HEK293 (cell line): ENCODE measurements around the gene MEIKIN.

ENCODE experiments used
- EGR2 ChIP-seq: fragments of 450-650 bp; formaldehyde crosslinking; IDR thresholded peaks from 2 replicates; pipeline ENCODE4 v1.5.1; 2016; ENCODE audit warnings: low read depth, missing biosample characterization, missing genetic modification characterization
- IKZF3 ChIP-seq: fragments of 450-650 bp; IDR thresholded peaks from 2 replicates; pipeline ENCODE4 v1.5.0; 2018; ENCODE audit warnings: missing biosample characterization, mild to moderate bottlenecking, missing genetic modification characterization, moderate library complexity
- WT1 ChIP-seq: fragments of 450-650 bp; formaldehyde crosslinking; IDR thresholded peaks from 2 replicates; pipeline ENCODE4 v1.5.1; 2016; ENCODE audit warnings: missing biosample characterization, missing genetic modification characterization
- ZBTB21 ChIP-seq: fragments of 450-650 bp; formaldehyde crosslinking; IDR thresholded peaks from 2 replicates; pipeline ENCODE4 v1.5.1; 2017; ENCODE audit warnings: missing biosample characterization, missing genetic modification characterization
- ZBTB7A ChIP-seq: fragments of 450-650 bp; formaldehyde crosslinking; IDR thresholded peaks from 2 replicates; pipeline ENCODE4 v1.5.1; 2016; ENCODE audit warnings: low read depth, missing biosample characterization, missing genetic modification characterization
- ZNF157 ChIP-seq: fragments of 450-650 bp; formaldehyde crosslinking; IDR thresholded peaks from 2 replicates; pipeline ENCODE4 v1.5.1; 2016; ENCODE audit warnings: missing biosample characterization, missing genetic modification characterization
- ZNF24 ChIP-seq: fragments of 450-650 bp; formaldehyde crosslinking; IDR thresholded peaks from 2 replicates; pipeline ENCODE4 v1.5.1; 2016; ENCODE audit warnings: missing biosample characterization, missing genetic modification characterization
- ZNF274 ChIP-seq, 2 experiments: fragments of 200-500 bp in 1 of 2; fragments of 450-650 bp in 1 of 2; sonication (Bioruptor generic) in 1 of 2; formaldehyde crosslinking in 1 of 2; IDR thresholded peaks; 2 replicates each; pipeline versions ENCODE4 v1.5.1 to v1.6.1; 2014 to 2016; ENCODE audit warnings: borderline replicate concordance in 1 of 2, inconsistent platforms in 1 of 2, low read length in 1 of 2, missing biosample characterization in 1 of 2, missing genetic modification characterization in 1 of 2
- ZNF366 ChIP-seq: fragments of 450-650 bp; formaldehyde crosslinking; conservative IDR thresholded peaks from 2 replicates; pipeline ENCODE4 v1.5.1; 2016; ENCODE audit warnings: missing biosample characterization, missing genetic modification characterization
- ZNF48 ChIP-seq: fragments of 450-650 bp; formaldehyde crosslinking; IDR thresholded peaks from 2 replicates; pipeline ENCODE4 v1.5.1; 2016; ENCODE audit warnings: missing biosample characterization, missing genetic modification characterization
- ZNF529 ChIP-seq: fragments of 450-650 bp; formaldehyde crosslinking; IDR thresholded peaks from 2 replicates; pipeline ENCODE4 v1.5.1; 2017; ENCODE audit warnings: missing genetic modification characterization, missing biosample characterization; ENCODE audit not compliant: insufficient replicate concordance
- ZNF558 ChIP-seq: fragments of 450-650 bp; formaldehyde crosslinking; IDR thresholded peaks from 2 replicates; pipeline ENCODE4 v1.5.1; 2016; ENCODE audit warnings: missing biosample characterization, missing genetic modification characterization
- ZNF654 ChIP-seq: fragments of 450-650 bp; formaldehyde crosslinking; IDR thresholded peaks from 2 replicates; pipeline ENCODE4 v1.5.1; 2016; ENCODE audit warnings: low read depth, missing biosample characterization, missing genetic modification characterization
- ZNF791 ChIP-seq: fragments of 450-650 bp; formaldehyde crosslinking; IDR thresholded peaks from 2 replicates; pipeline ENCODE4 v1.5.1; 2016; ENCODE audit warnings: missing biosample characterization, missing genetic modification characterization
- ZNF843 ChIP-seq: fragments of 450-650 bp; formaldehyde crosslinking; IDR thresholded peaks from 2 replicates; pipeline ENCODE4 v1.5.1; 2016; ENCODE audit warnings: missing biosample characterization, missing genetic modification characterization
- TF ChIP-seq, protein P1 (sequence below): fragments of 450-650 bp; formaldehyde crosslinking; conservative IDR thresholded peaks from 2 replicates; pipeline ENCODE4 v1.5.1; 2016; ENCODE audit warnings: low read depth, missing biosample characterization, missing genetic modification characterization
- TF ChIP-seq, protein P2 (sequence below): fragments of 450-650 bp; formaldehyde crosslinking; IDR thresholded peaks from 2 replicates; pipeline ENCODE4 v1.5.1; 2016; ENCODE audit warnings: missing biosample characterization, missing genetic modification characterization
- TF ChIP-seq, protein P3 (sequence below): fragments of 450-650 bp; IDR thresholded peaks from 2 replicates; pipeline ENCODE4 v1.5.1; 2018; ENCODE audit warnings: missing biosample characterization, mild to moderate bottlenecking, missing genetic modification characterization
- TF ChIP-seq, protein P4 (sequence below): fragments of 450-650 bp; formaldehyde crosslinking; IDR thresholded peaks from 2 replicates; pipeline ENCODE4 v1.5.1; 2016; ENCODE audit warnings: missing biosample characterization, missing genetic modification characterization, borderline replicate concordance
- TF ChIP-seq, protein P5 (sequence below): fragments of 450-650 bp; formaldehyde crosslinking; IDR thresholded peaks from 2 replicates; pipeline ENCODE4 v1.5.1; 2016; ENCODE audit warnings: missing biosample characterization, missing genetic modification characterization
- TF ChIP-seq, protein P6 (sequence below): fragments of 450-650 bp; formaldehyde crosslinking; IDR thresholded peaks from 2 replicates; pipeline ENCODE4 v1.5.1; 2017; ENCODE audit warnings: missing biosample characterization, missing genetic modification characterization
- TF ChIP-seq, protein P7 (sequence below): fragments of 450-650 bp; formaldehyde crosslinking; IDR thresholded peaks from 2 replicates; pipeline ENCODE4 v1.5.1; 2017; ENCODE audit warnings: missing biosample characterization, missing genetic modification characterization

The MEIKIN gene

DNA sequence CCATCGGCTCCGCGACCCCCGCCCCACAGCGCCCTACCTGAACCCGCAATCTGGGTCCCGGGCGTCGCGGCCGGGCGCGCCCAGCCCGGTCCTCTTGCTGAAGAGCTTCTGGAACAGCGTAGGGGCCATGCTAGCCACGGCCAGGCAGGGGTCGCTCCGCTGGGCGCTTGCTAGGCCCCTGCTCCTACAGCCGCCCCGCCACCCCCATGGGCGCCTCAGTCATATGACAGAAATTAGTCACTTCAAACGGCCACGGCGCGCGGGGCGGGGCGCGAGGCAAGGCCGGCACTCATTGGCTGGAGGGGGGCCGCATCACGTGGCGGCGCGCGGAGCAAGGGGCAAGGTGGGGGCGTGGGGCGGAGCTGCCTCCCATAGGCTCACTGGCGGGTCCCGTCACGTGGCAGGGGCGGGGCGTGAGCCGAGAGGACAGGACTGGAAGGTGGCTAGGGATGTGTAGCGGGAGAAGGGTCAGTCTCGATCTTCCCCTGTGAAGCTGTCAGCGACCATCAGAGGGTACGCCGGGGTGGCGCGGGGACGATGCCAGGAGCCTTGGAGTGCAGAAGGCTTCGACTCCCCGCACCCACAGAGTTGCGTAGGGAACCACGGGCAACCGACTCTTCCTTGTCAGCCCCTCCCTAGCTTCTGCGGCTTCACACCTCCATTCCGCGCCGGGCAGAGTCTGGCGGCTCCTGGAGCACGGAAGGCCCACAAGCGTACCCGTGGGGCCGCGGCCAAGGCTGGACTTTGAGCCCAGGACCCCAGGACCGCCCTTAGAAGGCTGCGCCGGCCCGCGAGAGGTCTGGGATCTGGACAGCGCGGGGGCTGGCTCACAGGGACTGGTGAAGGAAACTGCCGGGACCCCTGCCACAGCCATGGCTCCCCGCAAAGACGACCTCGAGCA lies 148.4 kb downstream of the MEIKIN start, which contains the start of gene FNIP1 (continued):
- TF ChIP-seq, protein P1, sequence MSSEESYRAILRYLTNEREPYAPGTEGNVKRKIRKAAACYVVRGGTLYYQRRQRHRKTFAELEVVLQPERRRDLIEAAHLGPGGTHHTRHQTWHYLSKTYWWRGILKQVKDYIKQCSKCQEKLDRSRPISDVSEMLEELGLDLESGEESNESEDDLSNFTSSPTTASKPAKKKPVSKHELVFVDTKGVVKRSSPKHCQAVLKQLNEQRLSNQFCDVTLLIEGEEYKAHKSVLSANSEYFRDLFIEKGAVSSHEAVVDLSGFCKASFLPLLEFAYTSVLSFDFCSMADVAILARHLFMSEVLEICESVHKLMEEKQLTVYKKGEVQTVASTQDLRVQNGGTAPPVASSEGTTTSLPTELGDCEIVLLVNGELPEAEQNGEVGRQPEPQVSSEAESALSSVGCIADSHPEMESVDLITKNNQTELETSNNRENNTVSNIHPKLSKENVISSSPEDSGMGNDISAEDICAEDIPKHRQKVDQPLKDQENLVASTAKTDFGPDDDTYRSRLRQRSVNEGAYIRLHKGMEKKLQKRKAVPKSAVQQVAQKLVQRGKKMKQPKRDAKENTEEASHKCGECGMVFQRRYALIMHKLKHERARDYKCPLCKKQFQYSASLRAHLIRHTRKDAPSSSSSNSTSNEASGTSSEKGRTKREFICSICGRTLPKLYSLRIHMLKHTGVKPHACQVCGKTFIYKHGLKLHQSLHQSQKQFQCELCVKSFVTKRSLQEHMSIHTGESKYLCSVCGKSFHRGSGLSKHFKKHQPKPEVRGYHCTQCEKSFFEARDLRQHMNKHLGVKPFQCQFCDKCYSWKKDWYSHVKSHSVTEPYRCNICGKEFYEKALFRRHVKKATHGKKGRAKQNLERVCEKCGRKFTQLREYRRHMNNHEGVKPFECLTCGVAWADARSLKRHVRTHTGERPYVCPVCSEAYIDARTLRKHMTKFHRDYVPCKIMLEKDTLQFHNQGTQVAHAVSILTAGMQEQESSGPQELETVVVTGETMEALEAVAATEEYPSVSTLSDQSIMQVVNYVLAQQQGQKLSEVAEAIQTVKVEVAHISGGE: peak; percentile 25; the same call in 1 of the 2 replicates
- TF ChIP-seq ZNF791 (no peak), ZNF48 (tag by site-specific recombination) (no peak), ZBTB7A (tag by site-specific recombination) (peak; percentile 83), WT1 (tag by site-specific recombination) (peak; percentile 14; the same call in 1 of the 2 replicates), ZNF157 (tag by site-specific recombination) (no peak), ZNF654 (tag by site-specific recombination) (no peak), ZNF274 (IDR thresholded peaks at IDR 0.05; ENCODE audit: low read length) (no peak), ZNF274 (tag by site-specific recombination; IDR thresholded peaks at IDR 0.05; ENCODE audit: borderline replicate concordance) (no peak), EGR2 (tag by site-specific recombination) (peak; percentile 67), IKZF3 (tag by site-specific recombination) (0 out of 2 replicates have a peak, but pooled peaks have one; percentile 16), ZNF843 (tag by site-specific recombination) (peak; percentile 15; the same call in 1 of the 2 replicates), ZNF529 (tag by site-specific recombination) (no peak), ZNF558 (tag by site-specific recombination) (no peak), ZNF24 (peak; percentile 14), ZNF366 (tag by site-specific recombination) (peak; percentile 71), ZBTB21 (tag by site-specific recombination) (no peak)
- TF ChIP-seq, protein P2, sequence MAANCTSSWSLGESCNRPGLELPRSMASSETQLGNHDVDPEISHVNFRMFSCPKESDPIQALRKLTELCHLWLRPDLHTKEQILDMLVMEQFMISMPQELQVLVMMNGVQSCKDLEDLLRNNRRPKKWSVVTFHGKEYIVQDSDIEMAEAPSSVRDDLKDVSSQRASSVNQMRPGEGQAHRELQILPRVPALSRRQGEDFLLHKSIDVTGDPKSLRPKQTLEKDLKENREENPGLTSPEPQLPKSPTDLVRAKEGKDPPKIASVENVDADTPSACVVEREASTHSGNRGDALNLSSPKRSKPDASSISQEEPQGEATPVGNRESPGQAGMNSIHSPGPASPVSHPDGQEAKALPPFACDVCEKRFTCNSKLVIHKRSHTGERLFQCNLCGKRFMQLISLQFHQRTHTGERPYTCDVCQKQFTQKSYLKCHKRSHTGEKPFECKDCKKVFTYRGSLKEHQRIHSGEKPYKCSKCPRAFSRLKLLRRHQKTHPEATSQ: 0 out of 2 replicates have a peak, but pooled peaks have one; percentile 52
- TF ChIP-seq, protein P3, sequence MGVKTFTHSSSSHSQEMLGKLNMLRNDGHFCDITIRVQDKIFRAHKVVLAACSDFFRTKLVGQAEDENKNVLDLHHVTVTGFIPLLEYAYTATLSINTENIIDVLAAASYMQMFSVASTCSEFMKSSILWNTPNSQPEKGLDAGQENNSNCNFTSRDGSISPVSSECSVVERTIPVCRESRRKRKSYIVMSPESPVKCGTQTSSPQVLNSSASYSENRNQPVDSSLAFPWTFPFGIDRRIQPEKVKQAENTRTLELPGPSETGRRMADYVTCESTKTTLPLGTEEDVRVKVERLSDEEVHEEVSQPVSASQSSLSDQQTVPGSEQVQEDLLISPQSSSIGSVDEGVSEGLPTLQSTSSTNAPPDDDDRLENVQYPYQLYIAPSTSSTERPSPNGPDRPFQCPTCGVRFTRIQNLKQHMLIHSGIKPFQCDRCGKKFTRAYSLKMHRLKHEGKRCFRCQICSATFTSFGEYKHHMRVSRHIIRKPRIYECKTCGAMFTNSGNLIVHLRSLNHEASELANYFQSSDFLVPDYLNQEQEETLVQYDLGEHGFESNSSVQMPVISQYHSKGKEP (tag by site-specific recombination): 0 out of 2 replicates have a peak, but pooled peaks have one; percentile 23
- TF ChIP-seq, protein P4, sequence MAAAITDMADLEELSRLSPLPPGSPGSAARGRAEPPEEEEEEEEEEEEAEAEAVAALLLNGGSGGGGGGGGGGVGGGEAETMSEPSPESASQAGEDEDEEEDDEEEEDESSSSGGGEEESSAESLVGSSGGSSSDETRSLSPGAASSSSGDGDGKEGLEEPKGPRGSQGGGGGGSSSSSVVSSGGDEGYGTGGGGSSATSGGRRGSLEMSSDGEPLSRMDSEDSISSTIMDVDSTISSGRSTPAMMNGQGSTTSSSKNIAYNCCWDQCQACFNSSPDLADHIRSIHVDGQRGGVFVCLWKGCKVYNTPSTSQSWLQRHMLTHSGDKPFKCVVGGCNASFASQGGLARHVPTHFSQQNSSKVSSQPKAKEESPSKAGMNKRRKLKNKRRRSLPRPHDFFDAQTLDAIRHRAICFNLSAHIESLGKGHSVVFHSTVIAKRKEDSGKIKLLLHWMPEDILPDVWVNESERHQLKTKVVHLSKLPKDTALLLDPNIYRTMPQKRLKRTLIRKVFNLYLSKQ: no peak
- TF ChIP-seq, protein P5, sequence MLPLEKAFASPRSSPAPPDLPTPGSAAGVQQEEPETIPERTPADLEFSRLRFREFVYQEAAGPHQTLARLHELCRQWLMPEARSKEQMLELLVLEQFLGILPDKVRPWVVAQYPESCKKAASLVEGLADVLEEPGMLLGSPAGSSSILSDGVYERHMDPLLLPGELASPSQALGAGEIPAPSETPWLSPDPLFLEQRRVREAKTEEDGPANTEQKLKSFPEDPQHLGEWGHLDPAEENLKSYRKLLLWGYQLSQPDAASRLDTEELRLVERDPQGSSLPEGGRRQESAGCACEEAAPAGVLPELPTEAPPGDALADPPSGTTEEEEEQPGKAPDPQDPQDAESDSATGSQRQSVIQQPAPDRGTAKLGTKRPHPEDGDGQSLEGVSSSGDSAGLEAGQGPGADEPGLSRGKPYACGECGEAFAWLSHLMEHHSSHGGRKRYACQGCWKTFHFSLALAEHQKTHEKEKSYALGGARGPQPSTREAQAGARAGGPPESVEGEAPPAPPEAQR: no peak
- TF ChIP-seq, protein P6, sequence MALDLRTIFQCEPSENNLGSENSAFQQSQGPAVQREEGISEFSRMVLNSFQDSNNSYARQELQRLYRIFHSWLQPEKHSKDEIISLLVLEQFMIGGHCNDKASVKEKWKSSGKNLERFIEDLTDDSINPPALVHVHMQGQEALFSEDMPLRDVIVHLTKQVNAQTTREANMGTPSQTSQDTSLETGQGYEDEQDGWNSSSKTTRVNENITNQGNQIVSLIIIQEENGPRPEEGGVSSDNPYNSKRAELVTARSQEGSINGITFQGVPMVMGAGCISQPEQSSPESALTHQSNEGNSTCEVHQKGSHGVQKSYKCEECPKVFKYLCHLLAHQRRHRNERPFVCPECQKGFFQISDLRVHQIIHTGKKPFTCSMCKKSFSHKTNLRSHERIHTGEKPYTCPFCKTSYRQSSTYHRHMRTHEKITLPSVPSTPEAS (tag by site-specific recombination): 0 out of 2 replicates have a peak, but pooled peaks have one; percentile 8
- TF ChIP-seq, protein P7, sequence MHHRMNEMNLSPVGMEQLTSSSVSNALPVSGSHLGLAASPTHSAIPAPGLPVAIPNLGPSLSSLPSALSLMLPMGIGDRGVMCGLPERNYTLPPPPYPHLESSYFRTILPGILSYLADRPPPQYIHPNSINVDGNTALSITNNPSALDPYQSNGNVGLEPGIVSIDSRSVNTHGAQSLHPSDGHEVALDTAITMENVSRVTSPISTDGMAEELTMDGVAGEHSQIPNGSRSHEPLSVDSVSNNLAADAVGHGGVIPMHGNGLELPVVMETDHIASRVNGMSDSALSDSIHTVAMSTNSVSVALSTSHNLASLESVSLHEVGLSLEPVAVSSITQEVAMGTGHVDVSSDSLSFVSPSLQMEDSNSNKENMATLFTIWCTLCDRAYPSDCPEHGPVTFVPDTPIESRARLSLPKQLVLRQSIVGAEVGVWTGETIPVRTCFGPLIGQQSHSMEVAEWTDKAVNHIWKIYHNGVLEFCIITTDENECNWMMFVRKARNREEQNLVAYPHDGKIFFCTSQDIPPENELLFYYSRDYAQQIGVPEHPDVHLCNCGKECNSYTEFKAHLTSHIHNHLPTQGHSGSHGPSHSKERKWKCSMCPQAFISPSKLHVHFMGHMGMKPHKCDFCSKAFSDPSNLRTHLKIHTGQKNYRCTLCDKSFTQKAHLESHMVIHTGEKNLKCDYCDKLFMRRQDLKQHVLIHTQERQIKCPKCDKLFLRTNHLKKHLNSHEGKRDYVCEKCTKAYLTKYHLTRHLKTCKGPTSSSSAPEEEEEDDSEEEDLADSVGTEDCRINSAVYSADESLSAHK (tag by site-specific recombination): peak; percentile 12; the same call in 1 of the 2 replicates
